ENCODE measurements around the gene MS4A2. TPM values are rescaled to one million over a fixed set of nuclear protein-coding genes. Genes with fewer than 3 reads are reported as not detected.

The MS4A2 gene
- total RNA-seq, 4 donors from 2014 or later = 0.75 to 7.3 (median 3.6) TPM

GRCh38 chr11:60087239-60087638 is 1.2 kb upstream of the MS4A2 start:
- TF ChIP-seq, protein P1, sequence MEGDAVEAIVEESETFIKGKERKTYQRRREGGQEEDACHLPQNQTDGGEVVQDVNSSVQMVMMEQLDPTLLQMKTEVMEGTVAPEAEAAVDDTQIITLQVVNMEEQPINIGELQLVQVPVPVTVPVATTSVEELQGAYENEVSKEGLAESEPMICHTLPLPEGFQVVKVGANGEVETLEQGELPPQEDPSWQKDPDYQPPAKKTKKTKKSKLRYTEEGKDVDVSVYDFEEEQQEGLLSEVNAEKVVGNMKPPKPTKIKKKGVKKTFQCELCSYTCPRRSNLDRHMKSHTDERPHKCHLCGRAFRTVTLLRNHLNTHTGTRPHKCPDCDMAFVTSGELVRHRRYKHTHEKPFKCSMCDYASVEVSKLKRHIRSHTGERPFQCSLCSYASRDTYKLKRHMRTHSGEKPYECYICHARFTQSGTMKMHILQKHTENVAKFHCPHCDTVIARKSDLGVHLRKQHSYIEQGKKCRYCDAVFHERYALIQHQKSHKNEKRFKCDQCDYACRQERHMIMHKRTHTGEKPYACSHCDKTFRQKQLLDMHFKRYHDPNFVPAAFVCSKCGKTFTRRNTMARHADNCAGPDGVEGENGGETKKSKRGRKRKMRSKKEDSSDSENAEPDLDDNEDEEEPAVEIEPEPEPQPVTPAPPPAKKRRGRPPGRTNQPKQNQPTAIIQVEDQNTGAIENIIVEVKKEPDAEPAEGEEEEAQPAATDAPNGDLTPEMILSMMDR (IDR thresholded peaks at IDR 0.05; ENCODE audit: low read depth) = no peak

DNA sequence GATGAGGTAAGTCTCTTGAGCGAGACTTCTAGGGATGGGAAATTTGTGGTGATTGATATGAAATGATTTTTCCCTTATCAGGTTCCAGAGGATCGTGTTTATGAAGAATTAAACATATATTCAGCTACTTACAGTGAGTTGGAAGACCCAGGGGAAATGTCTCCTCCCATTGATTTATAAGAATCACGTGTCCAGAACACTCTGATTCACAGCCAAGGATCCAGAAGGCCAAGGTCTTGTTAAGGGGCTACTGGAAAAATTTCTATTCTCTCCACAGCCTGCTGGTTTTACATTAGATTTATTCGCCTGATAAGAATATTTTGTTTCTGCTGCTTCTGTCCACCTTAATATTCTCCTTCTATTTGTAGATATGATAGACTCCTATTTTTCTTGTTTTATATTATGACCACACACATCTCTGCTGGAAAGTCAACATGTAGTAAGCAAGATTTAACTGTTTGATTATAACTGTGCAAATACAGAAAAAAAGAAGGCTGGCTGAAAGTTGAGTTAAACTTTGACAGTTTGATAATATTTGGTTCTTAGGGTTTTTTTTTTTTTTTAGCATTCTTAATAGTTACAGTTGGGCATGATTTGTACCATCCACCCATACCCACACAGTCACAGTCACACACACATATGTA is 7.1 kb downstream of the MS4A2 start:
- TF ChIP-seq, protein P1 (IDR thresholded peaks at IDR 0.05; ENCODE audit: low read depth) = no peak

- TF ChIP-seq, protein P1 (IDR thresholded peaks at IDR 0.05; ENCODE audit: low read depth) = no peak
These were observed 8.7 kb downstream of the MS4A2 start for GRCh38 chr11:60097189-60097588.

- TF ChIP-seq, protein P1 (IDR thresholded peaks at IDR 0.05; ENCODE audit: low read depth) = no peak
These were observed 10.0 kb downstream of the MS4A2 start for GRCh38 chr11:60098508-60098907.

GRCh38 chr11:60100516-60100915 is 12.1 kb downstream of the MS4A2 start:
- TF ChIP-seq, protein P1 (IDR thresholded peaks at IDR 0.05; ENCODE audit: low read depth) = no peak

DNA sequence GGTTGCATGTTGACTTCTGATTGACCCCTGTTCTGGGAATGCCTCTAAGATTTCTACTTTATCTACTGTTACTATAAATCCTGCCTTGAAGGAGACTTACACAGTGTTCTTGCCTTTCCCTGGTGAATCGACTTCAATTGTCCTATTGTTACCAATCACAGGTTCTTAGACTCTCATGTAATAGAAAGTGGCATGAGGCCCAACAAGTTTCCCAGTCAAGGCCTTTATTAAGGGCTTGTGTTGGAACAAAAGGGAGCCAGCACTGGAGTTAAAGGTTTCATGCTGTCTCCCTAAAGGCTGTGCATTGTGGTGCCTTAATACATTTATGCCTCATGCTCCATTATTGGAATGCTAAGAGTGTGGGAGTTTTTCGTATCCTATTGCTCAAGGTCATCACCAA is 23.3 kb downstream of the MS4A2 start:
- TF ChIP-seq, protein P1 (IDR thresholded peaks at IDR 0.05; ENCODE audit: low read depth) = no peak

DNA sequence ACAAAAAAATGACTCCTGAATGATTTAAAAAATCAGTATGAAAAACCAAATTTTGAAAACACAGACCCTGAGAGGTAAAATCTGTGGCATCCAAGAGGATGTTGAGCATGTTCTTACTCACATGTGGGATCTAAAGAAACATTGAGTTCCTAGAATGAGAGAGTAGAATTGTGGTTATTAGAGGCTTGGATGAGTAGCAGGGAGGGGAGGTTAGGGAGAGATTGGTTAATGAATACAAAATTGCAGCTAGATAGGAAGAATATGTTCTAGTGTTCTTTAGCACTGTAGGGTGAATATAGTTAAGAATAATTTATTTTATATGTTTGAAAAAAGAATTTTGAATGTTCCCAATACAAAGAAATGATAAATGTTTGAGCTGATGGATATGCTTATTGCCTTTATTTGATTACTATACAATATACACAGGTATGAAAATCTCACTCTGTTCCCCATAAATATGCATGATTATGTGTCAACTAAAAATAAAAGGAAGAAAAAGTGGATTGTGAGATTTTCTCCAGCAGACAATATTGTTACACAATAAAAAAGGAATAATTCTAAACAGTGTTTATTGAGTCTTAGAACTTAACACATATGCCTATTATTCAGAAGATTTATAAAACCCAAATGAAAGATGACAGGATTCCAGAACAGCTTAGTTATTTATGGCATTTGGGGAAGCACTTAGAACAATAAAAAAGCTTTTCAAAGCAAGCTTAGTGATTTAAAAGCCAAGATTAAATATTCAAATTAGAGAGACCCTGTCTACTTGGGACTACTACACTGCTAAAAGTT is 28.7 kb downstream of the MS4A2 start:
- TF ChIP-seq, protein P1 (IDR thresholded peaks at IDR 0.05; ENCODE audit: low read depth) = no peak
